Activated T-helper 1 cell treated with anti-CD3 and anti-CD28 coated beads, Interleukin-12 subunit alpha, Interleukin-12 subunit beta, Interleukin-2, Interleukin-4 antibody, amounts not matched to agents 30 ng/mL and 10 ng/mL and 1 ng/mL, durations not matched to agents 14 hours and 24 hours and 36 hours (primary cell): ENCODE data around the gene SEMA5A. TPM values are rescaled to one million over a fixed set of nuclear protein-coding genes. Genes with fewer than 3 reads are reported as not detected.

ENCODE experiments used
- DNase-seq: peaks from one replicate; pipeline ENCODE4 v3.0.0; 2021; ENCODE audit warnings: low spot score
- H3K27ac Mint-ChIP-seq: one replicate; pipeline ENCODE4 v1.8.0; 2021; ENCODE audit warnings: mild to moderate bottlenecking, mixed read lengths
- H3K27me3 Mint-ChIP-seq: one replicate; pipeline ENCODE4 v1.8.0; 2022; ENCODE audit warnings: mild to moderate bottlenecking, moderate library complexity, mixed read lengths; ENCODE audit not compliant: insufficient read depth
- H3K36me3 Mint-ChIP-seq: one replicate; pipeline ENCODE4 v1.8.0; 2021; ENCODE audit warnings: low read depth, mixed read lengths
- H3K4me1 Mint-ChIP-seq: one replicate; pipeline ENCODE4 v1.8.0; 2021; ENCODE audit warnings: low read depth, mixed read lengths
- H3K4me3 Mint-ChIP-seq: one replicate; pipeline ENCODE4 v1.8.0; 2021; ENCODE audit warnings: mild to moderate bottlenecking, moderate library complexity, mixed read lengths
- H3K9me3 Mint-ChIP-seq: one replicate; pipeline ENCODE4 v1.8.0; 2021; ENCODE audit warnings: mixed read lengths
- intact Hi-C: fragments of 100-400 bp; cut with micrococcal nuclease; formaldehyde crosslinking; loops from one replicate; pipeline ENCODE4 v1.15.1; 2024
- total RNA-seq: library from RNA; stranded (reverse); gene quantifications from 2 replicates; pipeline ENCODE4 v1.2.3, GENCODE V29; 2022

Gene SEMA5A
- total RNA-seq, 1 donor from 2014 or later = not detected

DNA sequence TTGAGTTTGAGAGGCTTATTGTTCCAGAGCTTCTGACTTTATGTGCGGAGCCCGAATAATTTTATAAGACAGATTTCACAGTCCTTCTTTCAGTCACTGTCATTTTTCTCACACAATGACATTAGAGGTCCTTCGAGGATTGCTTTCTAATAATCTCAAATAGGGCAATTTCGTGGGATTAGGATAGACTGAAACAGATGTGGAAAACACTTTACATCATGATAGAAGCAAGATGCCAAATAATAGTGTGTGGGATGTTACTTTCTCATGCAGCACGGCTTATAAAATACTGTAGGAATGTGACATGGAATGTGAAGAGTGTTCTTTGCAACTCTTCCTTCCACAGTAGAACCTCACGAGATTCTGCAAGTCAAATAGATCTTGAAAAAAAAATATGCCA is 451.3 kb downstream of the SEMA5A start:
- no peak for DNase-seq
- Mint-ChIP-seq H3K27me3 (no peaks in the 10 kb centered on the region), H3K27ac (no peak overlapping the region), H3K36me3 (no peaks in the 10 kb centered on the region), H3K4me1 (no peaks in the 10 kb centered on the region), H3K9me3 (peaks cover 4% of the 10 kb centered on the region), H3K4me3 (no peak overlapping the region)
- intact Hi-C loops = no loop called here

DNA sequence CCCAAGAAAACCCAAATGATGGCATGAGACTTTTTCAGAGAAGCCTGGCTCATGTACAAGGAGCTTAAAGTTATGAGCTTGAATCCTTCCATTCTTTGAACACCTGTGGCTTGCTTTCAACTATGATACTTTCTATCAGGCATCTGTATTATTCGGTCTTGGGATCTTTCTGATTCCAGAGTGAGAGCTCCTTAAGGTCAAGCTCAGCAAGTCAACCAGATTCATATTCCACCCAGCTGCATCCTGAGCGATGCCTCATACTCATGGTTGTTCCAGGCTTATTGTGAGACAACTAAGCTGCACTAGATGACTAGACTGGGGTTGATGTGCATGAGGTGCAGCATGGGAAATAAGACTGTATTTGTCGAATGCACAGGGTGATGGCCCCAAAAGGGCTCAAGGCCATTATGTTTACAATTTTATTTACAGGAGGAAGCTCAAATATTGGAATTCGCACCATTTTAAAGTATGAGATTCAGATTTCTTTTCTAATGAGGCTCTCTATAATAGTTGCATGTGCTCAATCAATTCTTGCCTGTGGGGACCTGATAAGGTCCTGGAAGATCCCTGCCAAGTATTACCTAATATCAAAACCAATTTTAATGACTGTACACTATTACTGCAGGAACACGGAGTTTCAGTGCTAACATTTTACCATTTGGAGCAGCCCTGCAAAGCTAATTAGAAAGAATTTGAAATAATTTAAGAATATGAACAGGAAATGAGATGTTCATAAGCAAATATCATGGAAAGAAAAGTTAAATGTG is 453.8 kb downstream of the SEMA5A start:
- DNase-seq = no peak
- H3K36me3 Mint-ChIP-seq = no peaks in the 10 kb centered on the region
- H3K27ac Mint-ChIP-seq = no peak overlapping the region
- peaks cover 4% of the 10 kb centered on the region for H3K9me3 Mint-ChIP-seq
- no peaks in the 10 kb centered on the region for H3K27me3 Mint-ChIP-seq
- intact Hi-C loops = no loop called here
- no peak overlapping the region for H3K4me3 Mint-ChIP-seq
- no peaks in the 10 kb centered on the region for H3K4me1 Mint-ChIP-seq

DNA sequence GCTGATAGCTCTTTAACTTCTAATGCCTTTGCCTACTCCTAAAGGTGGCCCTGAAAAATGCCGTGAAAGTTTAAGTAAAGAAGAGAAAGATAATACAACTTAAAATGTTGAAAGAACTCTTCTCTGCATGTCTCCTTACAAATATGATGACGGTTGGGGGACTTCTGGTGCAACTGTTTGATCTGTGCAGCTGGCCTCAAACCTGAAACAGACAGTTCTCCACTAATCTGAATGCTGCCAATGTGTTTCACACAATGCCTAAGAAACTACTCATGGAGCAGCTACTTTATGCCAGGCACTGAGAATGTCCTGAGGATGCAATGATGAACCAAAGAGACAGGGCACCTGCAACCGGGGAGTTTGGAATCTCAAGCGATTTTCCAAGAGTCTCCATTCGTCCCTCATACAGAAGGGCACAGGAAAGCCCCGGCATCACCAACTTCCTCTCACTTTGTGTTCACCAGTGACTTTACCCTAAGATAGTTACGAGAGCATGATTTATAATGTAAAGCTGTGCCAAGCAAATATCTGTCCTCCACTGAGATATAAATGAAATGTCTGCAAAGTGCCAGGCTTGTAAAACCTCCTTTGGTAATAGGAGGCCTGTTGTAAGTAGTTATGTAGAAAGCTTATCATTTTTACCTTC is 455.4 kb downstream of the SEMA5A start:
- Mint-ChIP-seq H3K27ac (no peak overlapping the region), H3K36me3 (no peaks in the 10 kb centered on the region), H3K9me3 (peaks cover 11% of the 10 kb centered on the region), H3K27me3 (no peaks in the 10 kb centered on the region), H3K4me1 (no peaks in the 10 kb centered on the region), H3K4me3 (no peak overlapping the region)
- intact Hi-C loops = no loop called here
- no peak for DNase-seq

DNA sequence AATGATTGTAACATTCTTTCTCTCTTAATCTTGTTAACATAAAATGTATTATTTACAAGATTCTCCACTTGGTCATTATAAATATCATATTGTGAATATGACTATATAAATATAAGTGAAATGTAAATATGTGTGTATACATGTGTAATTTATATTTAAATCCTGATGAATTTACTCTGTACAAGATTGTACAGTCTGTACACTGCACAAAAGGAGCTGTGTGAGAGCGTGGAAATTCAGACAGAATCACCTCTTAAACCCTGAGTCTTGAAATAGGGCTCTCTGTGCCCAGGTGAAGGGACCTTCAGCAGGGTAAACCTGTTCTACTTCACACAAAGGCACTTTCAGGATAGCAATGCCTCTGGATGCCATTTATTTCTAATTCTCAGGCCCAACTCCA is 456.0 kb downstream of the SEMA5A start:
- DNase-seq = no peak
- Mint-ChIP-seq H3K4me1 (no peaks in the 10 kb centered on the region), H3K4me3 (no peak overlapping the region), H3K27ac (no peak overlapping the region), H3K36me3 (no peaks in the 10 kb centered on the region), H3K27me3 (no peaks in the 10 kb centered on the region), H3K9me3 (peaks cover 11% of the 10 kb centered on the region)
- intact Hi-C loops = no loop called here

DNA sequence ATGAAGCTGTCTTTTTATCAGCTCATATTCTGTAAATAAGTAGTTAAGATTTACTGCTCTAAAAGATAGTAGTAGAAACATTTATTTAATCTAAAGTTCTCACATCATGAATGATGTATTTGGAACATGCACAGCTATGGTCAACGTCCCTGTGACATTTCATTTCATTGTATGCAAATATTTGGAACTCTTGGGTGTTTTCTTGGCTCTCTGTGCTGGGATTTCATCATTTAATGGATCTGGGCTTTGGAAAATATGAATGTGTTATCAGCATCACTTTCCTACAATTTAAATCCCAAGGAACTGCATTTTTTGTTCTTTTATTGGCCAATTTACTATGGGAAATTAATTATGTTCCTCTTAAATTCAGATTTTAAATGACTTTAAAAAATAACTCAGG is 462.9 kb downstream of the SEMA5A start:
- intact Hi-C loops = no loop called here

DNA sequence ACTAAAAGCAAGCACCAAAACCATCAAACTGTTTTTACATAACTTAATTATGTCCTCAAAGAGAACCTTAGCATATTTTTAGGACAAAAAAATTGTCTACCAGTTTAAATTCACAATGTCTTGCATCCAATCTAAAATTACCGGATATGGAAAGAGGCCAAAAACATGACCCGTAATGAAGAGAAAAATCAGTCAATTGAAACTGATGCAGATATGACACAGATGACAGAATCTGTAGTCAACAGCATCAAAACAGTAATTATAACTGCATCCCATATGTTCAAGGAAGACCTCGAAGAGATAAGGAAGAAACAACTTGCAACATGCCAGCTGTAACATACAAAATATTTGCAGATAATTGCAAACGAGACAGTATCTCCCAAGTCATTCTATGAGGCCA is 473.2 kb downstream of the SEMA5A start:
- Mint-ChIP-seq H3K27ac (no peak overlapping the region), H3K27me3 (no peaks in the 10 kb centered on the region), H3K4me1 (no peaks in the 10 kb centered on the region), H3K9me3 (peaks cover 3% of the 10 kb centered on the region), H3K4me3 (no peak overlapping the region), H3K36me3 (no peaks in the 10 kb centered on the region)
- DNase-seq = no peak
- intact Hi-C loops = no loop called here

More for the DNA sequence above, 462.9 kb downstream of the SEMA5A start:
- Mint-ChIP-seq H3K4me3 (no peak overlapping the region), H3K4me1 (no peaks in the 10 kb centered on the region), H3K36me3 (no peaks in the 10 kb centered on the region), H3K27ac (no peak overlapping the region), H3K9me3 (peaks cover 13% of the 10 kb centered on the region), H3K27me3 (no peaks in the 10 kb centered on the region)
- no peak for DNase-seq

DNA sequence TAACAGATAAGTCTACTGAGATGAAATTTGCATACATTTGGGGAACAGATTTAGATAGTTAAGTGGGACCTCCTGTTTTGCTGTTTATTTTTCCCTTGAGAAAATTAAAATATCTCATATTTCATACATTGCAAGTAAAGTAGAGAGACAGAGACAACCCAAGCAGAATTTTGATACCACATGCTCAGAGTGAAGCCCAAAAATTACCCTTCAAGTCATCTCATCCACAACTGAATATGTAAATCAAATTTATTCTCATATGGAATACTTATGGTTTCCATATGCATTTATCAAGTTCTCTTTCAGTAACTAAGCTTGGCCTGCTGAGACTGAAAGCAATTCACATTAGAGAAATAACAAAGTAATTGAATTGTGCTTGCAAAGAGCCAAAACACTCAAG is 474.4 kb downstream of the SEMA5A start:
- H3K27ac Mint-ChIP-seq = no peak overlapping the region

DNA sequence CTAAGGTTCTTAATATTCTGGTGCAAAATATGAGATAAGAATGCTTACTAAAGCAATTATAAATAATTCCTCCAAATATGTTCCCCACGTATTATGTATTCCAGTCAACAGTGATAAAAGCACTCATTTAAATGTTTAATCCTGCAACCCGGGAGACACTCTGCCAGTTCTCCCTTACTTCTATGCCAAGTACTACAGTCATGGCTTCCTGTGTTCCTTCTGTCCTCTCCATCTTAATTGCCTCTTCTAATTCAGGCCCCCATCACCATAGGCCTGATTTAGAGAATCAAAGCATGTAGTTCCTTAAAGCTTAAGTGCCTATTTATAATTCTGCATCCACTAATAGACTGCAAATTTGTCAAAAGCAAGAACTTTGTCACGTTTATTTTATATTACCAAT is 474.8 kb downstream of the SEMA5A start:
- Mint-ChIP-seq H3K9me3 (peaks cover 5% of the 10 kb centered on the region), H3K36me3 (no peaks in the 10 kb centered on the region), H3K27me3 (no peaks in the 10 kb centered on the region), H3K4me3 (no peak overlapping the region), H3K27ac (no peak overlapping the region), H3K4me1 (no peaks in the 10 kb centered on the region)
- intact Hi-C loops = no loop called here
- no peak for DNase-seq

More for the DNA sequence above, 474.4 kb downstream of the SEMA5A start:
- intact Hi-C loops = no loop called here
- Mint-ChIP-seq H3K36me3 (no peaks in the 10 kb centered on the region), H3K27me3 (no peaks in the 10 kb centered on the region), H3K4me3 (no peak overlapping the region), H3K9me3 (peaks cover 5% of the 10 kb centered on the region), H3K4me1 (no peaks in the 10 kb centered on the region)
- DNase-seq = no peak

DNA sequence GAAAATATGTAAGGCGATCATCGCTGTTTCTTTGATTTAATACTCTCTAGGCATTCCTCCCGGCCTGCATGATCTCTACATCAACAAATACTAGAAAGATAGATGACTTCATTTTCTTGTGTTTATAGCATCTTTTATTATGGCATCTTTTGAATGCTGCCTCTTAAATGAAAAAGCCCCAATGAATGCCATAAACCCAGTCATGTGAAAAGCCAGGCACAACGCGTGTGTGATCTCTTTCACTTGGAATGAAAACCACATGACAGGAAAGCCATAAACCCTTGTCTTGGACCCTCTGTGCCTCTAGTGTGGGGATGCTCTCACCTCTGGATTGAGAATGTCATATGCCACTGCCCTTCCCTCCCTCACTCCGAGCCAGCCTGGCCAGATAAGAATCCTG is 476.2 kb downstream of the SEMA5A start:
- H3K27ac Mint-ChIP-seq = no peak overlapping the region
- H3K4me3 Mint-ChIP-seq = no peak overlapping the region
- H3K36me3 Mint-ChIP-seq = no peaks in the 10 kb centered on the region
- no peak for DNase-seq
- intact Hi-C loops = no loop called here
- H3K9me3 Mint-ChIP-seq = peaks cover 5% of the 10 kb centered on the region
- no peaks in the 10 kb centered on the region for H3K4me1 Mint-ChIP-seq
- H3K27me3 Mint-ChIP-seq = no peaks in the 10 kb centered on the region

DNA sequence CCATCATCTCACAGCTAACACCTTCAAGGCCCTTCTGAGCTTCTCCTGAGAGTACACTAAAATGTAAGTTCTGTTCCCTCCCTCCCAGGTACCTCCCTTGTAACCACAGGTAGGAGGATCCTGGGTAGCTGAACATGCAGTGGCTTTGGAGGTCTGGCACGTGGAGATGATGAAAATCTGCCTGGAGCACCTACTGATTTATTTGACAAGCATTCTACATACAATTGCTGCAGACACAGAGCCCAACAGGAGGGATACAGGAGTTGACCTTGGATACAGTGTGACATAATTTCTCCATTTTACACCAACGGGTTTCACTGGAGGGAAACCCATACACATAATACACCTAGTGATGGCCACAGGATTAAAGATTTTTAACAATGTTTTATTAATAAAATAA is 478.7 kb downstream of the SEMA5A start:
- Mint-ChIP-seq H3K27me3 (no peaks in the 10 kb centered on the region), H3K9me3 (peaks cover 5% of the 10 kb centered on the region), H3K4me1 (no peaks in the 10 kb centered on the region), H3K36me3 (no peaks in the 10 kb centered on the region), H3K4me3 (no peak overlapping the region), H3K27ac (no peak overlapping the region)
- intact Hi-C loops = no loop called here
- no peak for DNase-seq

DNA sequence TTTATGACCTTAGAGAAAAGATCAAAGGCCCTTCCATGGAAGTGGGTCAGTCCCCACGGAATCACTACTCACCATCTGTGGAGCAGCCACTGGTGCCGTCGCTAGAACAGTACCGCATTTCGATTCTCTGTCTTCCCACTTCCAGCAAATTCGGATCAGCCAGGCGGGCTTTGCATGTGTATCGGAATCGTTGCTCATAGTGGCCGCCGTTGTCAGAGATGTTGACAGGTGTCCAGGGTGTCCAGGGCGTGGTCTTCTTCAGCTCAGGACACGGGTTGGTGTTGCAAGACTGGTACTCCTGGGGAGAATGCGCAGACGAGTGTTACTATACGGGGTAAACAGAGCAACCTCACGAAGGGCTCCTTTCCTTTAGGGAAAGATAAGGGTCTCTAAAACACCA is 479.5 kb downstream of the SEMA5A start:
- Mint-ChIP-seq H3K4me1 (no peaks in the 10 kb centered on the region), H3K36me3 (no peaks in the 10 kb centered on the region), H3K4me3 (no peak overlapping the region), H3K27me3 (no peaks in the 10 kb centered on the region), H3K9me3 (peaks cover 6% of the 10 kb centered on the region), H3K27ac (no peak overlapping the region)
- DNase-seq = no peak
- intact Hi-C loops = no loop called here

DNA sequence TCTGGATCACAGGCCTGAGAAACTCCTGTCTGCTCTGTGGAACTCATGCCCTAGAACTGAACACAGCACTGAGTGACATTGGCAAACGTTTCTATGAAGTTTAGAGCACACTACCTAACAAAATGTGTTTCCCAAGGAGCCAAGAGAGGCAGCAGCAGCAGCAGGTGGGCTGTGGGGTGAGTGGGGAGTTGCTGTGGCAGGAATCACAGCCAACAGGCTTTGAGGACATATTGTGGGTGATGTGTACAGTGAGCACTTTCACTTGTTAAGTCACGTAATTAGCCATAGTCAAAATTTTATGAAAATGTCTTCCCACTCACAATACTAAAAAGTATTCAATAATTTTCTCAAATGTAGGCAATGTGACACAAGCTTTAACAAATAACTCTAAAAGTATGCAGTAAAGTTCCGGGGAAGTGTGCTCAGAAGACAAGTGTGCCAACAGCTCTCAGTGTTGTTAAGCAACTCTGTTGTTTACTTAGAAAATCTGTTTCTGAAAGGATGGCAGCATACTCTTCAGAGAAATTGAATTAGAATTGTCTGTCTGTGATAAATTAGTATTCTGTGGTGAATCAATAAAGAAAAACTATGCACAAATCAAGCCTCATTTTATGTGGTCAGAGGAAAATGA is 482.1 kb downstream of the SEMA5A start:
- Mint-ChIP-seq H3K4me1 (no peaks in the 10 kb centered on the region), H3K27me3 (no peaks in the 10 kb centered on the region), H3K36me3 (no peaks in the 10 kb centered on the region), H3K27ac (no peak overlapping the region), H3K4me3 (no peak overlapping the region), H3K9me3 (peaks cover 11% of the 10 kb centered on the region)
- intact Hi-C loops = no loop called here
- DNase-seq = no peak

DNA sequence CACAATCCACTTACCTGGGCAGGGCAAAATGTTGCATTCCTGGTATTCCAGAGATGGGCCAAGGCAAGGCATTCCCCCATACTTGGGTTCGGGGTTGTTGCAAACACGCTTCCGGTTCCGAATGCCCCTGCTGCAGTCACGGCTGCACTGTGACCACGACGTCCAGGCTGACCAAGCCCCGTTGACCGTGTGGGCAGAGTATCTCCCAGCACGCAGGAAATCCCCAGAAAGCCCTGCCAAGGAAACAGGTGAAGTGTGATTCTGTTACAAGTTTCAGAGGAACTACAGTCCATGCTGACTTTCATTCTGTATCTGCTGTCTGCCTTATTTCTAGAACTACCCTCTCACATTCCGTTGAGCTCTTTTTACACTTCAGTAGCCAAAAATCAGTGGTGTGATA is 483.0 kb downstream of the SEMA5A start:
- Mint-ChIP-seq H3K4me1 (no peaks in the 10 kb centered on the region), H3K9me3 (peaks cover 10% of the 10 kb centered on the region), H3K27me3 (no peaks in the 10 kb centered on the region), H3K27ac (no peak overlapping the region), H3K4me3 (no peak overlapping the region), H3K36me3 (no peaks in the 10 kb centered on the region)
- intact Hi-C loops = no loop called here
- no peak for DNase-seq
